ENCODE results near the gene LHCGR. TPM values are rescaled to one million over a fixed set of nuclear protein-coding genes. Genes with fewer than 3 reads are reported as not detected.

Gene LHCGR
- total RNA-seq, 2 experiments from 2014 or later, result not detected

GRCh38 chr2:48638261-48638660 is 117.3 kb downstream of the LHCGR start:
- CTCF ChIA-PET (ENCODE audit: unreplicated experiment), result no interaction called here
- POLR2A ChIA-PET, result interaction anchor here (0.6 kb wide), 1 partner anchor 1520 kb away, joined by 3 read pairs; no protein-coding TSS in a partner anchor
- intact Hi-C loops (cut with micrococcal nuclease; ENCODE audit: unreplicated experiment), result no loop called here
- no peak for TF ChIP-seq EZH2phosphoT487 (IDR thresholded peaks at IDR 0.05; ENCODE audit: borderline replicate concordance, low read depth, low read length)
- TF ChIP-seq, protein P1, sequence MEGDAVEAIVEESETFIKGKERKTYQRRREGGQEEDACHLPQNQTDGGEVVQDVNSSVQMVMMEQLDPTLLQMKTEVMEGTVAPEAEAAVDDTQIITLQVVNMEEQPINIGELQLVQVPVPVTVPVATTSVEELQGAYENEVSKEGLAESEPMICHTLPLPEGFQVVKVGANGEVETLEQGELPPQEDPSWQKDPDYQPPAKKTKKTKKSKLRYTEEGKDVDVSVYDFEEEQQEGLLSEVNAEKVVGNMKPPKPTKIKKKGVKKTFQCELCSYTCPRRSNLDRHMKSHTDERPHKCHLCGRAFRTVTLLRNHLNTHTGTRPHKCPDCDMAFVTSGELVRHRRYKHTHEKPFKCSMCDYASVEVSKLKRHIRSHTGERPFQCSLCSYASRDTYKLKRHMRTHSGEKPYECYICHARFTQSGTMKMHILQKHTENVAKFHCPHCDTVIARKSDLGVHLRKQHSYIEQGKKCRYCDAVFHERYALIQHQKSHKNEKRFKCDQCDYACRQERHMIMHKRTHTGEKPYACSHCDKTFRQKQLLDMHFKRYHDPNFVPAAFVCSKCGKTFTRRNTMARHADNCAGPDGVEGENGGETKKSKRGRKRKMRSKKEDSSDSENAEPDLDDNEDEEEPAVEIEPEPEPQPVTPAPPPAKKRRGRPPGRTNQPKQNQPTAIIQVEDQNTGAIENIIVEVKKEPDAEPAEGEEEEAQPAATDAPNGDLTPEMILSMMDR (conservative IDR thresholded peaks at IDR 0.05; ENCODE audit: low read length), result no peak
- H3K4me3 ChIP-seq (ENCODE audit: low read depth, low read length, poor library complexity, severe bottlenecking), result no peak overlapping the region
- DNase-seq (ENCODE audit: low spot score), result no peak
- H3K36me3 ChIP-seq (ENCODE audit: insufficient read depth, low read length), result no peaks in the 10 kb centered on the region
- H3K9me3 ChIP-seq (ENCODE audit: low read length), result no peaks in the 10 kb centered on the region
- no peaks in the 10 kb centered on the region for H3K4me1 ChIP-seq (ENCODE audit: insufficient read depth, low read length, poor library complexity, severe bottlenecking)
- H3K79me2 ChIP-seq (ENCODE audit: insufficient read depth, low read depth, low read length), result no peaks in the 10 kb centered on the region
- BruUV-seq (replicated peaks), result no TSS peak
- H3K9me2 ChIP-seq (ENCODE audit: insufficient read depth, low read length), result no peaks in the 10 kb centered on the region
- no peaks in the 10 kb centered on the region for H4K20me1 ChIP-seq (ENCODE audit: insufficient read depth, low read length)
- no peak overlapping the region for H3K27ac ChIP-seq (ENCODE audit: low read depth, low read length, poor library complexity, severe bottlenecking)
- no peak overlapping the region for H3K4me2 ChIP-seq (ENCODE audit: low read length)
- no peak overlapping the region for H2AFZ ChIP-seq (ENCODE audit: low read length)

Small RNA genes within 50 kb of the gene (small RNA-seq; reads per million reads assigned to genes)
- not detected for gene ELOBP3

Other genes starting within 250 kb of the LHCGR start
- 0.18 and 0.88 TPM in 2 replicates for gene STON1, start 225.6 kb downstream of the LHCGR start, total RNA-seq (2014; rRNA removed; shearing (Covaris generic))
- gene STON1, start 225.6 kb downstream of the LHCGR start, total RNA-seq (2022), result 0.51 and 0.96 TPM in 2 replicates
- not detected in 2 replicates for gene GTF2A1L, start 137.9 kb downstream of the LHCGR start, total RNA-seq (2014; rRNA removed; shearing (Covaris generic))
- gene GTF2A1L, start 137.9 kb downstream of the LHCGR start, total RNA-seq (2022), result not detected in 2 replicates